Activated CD8-positive, alpha-beta memory T cell treated with anti-CD3 and anti-CD28 coated beads, Interleukin-2, amount 50 U/mL, for 1 hour (primary cell): Measurements from ENCODE around the gene SAV1.

Experiments used
- DNase-seq: peaks from one replicate; pipeline ENCODE4 v3.0.0-alpha.2; 2020; ENCODE audit errors: extremely low read depth

The SAV1 gene

GRCh38 chr14:50607181-50607580 is 60.9 kb downstream of the SAV1 start:
- DNase-seq: no peak

GRCh38 chr14:50606468-50606867 is 61.6 kb downstream of the SAV1 start:
- no peak for DNase-seq

DNA sequence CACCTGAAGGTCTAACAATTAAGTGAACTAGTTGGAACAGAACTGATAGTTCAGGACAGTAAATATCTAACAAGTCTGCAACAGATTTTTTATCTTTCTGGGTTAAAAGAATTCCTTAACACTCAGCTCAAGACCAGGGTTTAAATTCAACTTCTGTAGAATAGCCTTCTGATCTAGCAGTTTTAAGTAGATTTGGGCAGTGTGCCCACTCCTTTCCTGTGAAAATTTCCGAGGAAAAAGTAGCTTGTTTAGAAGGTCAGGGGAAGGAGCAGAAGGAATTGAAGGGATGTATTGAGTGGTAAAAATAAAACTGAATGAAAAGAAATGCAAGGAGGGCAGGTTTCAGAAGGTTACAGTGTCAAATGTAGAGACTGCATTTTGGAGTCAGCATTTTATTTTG is 62.3 kb downstream of the SAV1 start:
- no peak for DNase-seq

DNA sequence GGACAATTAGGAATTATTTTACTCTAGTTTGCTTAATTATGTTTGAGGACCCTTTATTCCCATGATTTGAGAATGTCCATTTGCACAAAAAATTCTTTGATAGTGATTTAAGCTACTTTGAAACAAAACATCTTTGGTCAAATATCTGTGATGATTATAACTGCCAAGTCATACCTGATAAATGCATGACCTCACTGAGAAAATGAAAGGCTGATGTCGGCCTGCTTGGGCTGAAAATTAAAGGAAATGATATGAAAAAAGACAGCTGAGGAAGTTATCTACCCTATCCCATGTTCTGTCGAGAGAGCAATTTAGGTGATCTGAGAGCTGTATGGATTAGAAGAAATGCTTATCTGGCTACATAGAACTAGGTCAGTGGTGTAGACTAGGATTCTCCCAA is 64.5 kb downstream of the SAV1 start:
- no peak for DNase-seq

DNA sequence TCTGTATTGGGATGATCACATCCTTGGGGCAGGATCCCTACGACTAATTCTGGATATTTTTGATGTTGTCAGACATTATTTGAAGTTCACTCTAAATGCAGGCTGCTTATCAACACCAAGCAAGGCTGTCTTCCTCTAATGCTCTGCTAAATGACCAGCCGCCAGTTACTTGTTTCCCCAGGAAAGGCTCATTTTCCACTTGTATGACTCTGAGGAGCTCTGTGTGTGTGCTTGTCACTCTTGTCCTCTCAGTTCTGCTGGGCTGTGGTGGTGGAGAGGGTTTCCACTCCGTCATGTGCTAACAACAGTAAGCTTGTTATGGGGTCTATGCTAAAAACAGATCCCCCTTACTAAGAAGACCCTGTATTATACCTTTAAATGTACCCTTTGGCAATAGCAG is 66.1 kb downstream of the SAV1 start:
- no peak for DNase-seq

DNA sequence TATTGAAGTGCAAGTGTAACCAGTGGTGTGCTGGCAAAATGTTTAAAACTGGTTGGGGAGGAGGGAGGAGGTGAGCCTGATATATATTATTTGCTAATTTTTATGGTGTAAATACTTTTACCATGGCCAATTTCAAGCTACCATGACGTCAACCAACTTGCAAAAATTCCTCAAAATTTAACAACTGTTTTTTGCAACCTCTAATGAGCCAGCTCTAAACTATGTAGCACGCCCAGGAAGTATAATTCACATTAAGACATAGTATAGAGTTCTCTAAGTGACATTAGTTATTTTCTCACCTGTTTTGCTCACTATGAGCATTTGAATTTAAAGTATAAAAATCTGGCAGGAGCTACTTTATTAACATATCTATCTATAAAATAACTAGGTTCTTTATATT is 66.7 kb downstream of the SAV1 start:
- no peak for DNase-seq

- DNase-seq: no peak
Measured at GRCh38 chr14:50600849-50601248, 67.3 kb downstream of the SAV1 start.

DNA sequence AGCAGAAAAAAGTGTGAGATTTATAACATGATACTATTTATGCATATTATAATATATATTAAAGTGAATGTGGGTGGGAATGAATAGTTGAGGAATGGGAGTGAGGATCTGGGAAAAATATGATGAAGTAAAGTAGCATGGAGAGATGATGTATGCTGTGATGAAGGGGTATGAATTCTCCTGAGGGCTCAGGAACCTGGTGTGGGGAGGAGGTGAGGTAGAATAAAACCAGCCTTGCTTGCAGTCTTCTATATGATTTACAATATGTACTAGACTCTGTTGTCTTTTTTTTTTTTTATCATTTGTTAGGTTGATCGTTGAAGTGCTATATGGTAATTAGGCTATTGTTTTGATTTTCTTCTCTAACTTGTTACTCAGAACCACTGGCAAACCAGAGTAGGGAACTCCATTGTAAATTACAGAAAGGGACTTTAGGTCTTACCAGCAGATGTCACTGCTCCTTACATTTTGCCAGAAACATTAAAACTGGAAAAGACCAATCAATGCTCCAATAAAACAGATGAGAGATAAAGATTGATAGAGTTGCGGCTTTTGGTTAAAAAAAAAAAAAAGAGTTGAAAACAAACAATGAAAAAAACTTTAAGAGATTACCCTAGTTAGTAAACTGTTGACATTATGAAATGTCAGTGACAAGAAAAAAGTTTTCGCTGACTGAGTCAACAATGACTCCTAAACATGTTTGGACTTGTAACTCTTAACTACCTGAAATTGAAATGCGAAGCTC is 68.2 kb downstream of the SAV1 start:
- DNase-seq: no peak

DNA sequence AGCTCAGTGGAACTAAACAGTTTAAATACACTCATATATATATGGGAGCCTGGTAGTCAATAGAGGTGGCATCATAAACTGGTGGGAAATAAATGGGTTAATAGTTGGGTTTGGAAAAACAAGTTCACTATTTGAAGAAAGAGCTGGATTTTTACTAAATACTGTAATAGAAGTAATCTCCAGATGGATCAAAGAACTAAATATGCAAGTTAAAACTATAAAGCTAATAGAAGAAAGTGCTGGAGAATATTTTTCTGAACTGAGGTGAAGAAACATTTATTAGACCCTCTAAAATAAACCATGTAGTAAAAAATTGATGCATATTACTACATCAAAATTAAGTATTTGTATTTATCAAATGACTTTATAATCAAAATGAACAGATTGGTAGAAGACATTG is 69.3 kb downstream of the SAV1 start:
- no peak for DNase-seq

DNA sequence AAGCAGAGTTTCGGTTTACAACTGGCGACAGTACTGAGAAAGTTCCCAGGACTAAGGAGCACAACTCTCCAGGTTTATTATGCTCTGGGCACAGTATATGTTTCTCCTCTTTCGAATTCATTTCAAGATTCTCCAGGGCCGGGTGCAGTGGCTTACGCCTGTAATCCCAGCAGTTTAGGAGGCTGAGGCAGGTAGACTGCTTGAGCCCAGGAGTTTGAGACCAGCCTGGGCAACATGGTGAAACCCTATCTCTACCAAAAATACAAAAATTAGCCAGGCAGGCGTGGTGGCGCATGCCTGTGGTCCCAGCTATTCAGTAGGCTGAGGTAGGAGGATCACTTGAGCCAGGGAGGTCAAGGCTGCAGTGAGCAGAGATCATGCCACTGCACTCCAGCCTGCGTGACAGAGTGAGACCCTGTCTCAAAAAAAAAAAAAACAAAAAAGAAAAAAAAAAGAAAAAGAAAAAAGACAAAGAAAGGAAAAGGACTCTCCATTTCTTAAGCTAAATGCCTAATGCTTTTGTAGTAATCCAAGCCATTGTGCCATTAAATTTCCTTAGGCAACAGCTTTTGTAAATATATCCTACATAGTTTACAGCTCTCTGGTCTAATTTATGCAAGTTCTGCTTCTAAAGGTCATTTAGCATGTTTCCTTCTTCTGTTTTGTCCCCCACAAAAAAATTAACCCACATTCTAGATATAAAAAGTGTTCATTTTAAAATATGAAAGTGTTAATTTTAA is 73.4 kb downstream of the SAV1 start:
- DNase-seq: no peak

- no peak for DNase-seq
Measured at GRCh38 chr14:50590464-50590863, 77.6 kb downstream of the SAV1 start.
